H9 (cell line): ENCODE measurements around the gene BRINP2. TPM values are rescaled to one million over a fixed set of nuclear protein-coding genes. Genes with fewer than 3 reads are reported as not detected.

Source experiments
- DNase-seq: peaks from one replicate; pipeline ENCODE4 v3.0.0-alpha.2; 2017
- H2AFZ ChIP-seq: one replicate; pipeline ENCODE4 v1.6.1; 2013; ENCODE audit warnings: mild to moderate bottlenecking, low read length, control low read depth, moderate library complexity
- H2AK5ac ChIP-seq: 2 replicates; pipeline ENCODE4 v1.6.1; 2013; ENCODE audit warnings: low read length, control low read depth, mixed read lengths; ENCODE audit not compliant: insufficient read length
- H2BK120ac ChIP-seq: one replicate; pipeline ENCODE4 v1.6.1; 2013; ENCODE audit warnings: low read depth, mild to moderate bottlenecking, low read length, control low read depth, inconsistent platforms; ENCODE audit not compliant: poor library complexity, severe bottlenecking
- H2BK12ac ChIP-seq: 2 replicates; pipeline ENCODE4 v1.6.1; 2013; ENCODE audit warnings: low read length, control low read depth, mixed read lengths, low read depth; ENCODE audit not compliant: insufficient read length
- H2BK15ac ChIP-seq: 2 replicates; pipeline ENCODE4 v1.6.1; 2013; ENCODE audit warnings: low read depth, low read length, control low read depth
- H2BK20ac ChIP-seq: one replicate; pipeline ENCODE4 v1.6.1; 2013; ENCODE audit warnings: low read depth, mild to moderate bottlenecking, low read length, control low read depth, inconsistent platforms; ENCODE audit not compliant: poor library complexity, severe bottlenecking
- H2BK5ac ChIP-seq: 2 replicates; pipeline ENCODE4 v1.6.1; 2013; ENCODE audit warnings: low read length, control low read depth, mixed read lengths; ENCODE audit not compliant: insufficient read length
- H3K14ac ChIP-seq: 2 replicates; pipeline ENCODE4 v1.6.1; 2013; ENCODE audit warnings: low read length, control low read depth; ENCODE audit not compliant: insufficient read depth
- H3K18ac ChIP-seq: 2 replicates; pipeline ENCODE4 v1.6.1; 2013; ENCODE audit warnings: low read depth, mild to moderate bottlenecking, mixed read lengths, low read length, control low read depth; ENCODE audit not compliant: insufficient read length
- H3K23ac ChIP-seq: 2 replicates; pipeline ENCODE4 v1.6.1; 2013; ENCODE audit warnings: low read length, control low read depth, mixed read lengths, low read depth; ENCODE audit not compliant: insufficient read length
- H3K23me2 ChIP-seq: 2 replicates; pipeline ENCODE4 v1.6.1; 2013; ENCODE audit warnings: low read depth, mild to moderate bottlenecking, mixed read lengths, low read length, control low read depth; ENCODE audit not compliant: insufficient read length, poor library complexity, severe bottlenecking
- H3K27ac ChIP-seq: 2 replicates; pipeline ENCODE4 v1.5.1; 2013; ENCODE audit warnings: low read length, control low read depth, mixed read lengths, low read depth; ENCODE audit not compliant: insufficient read length
- H3K27me3 ChIP-seq: 2 replicates; pipeline ENCODE4 v1.6.1; 2013; ENCODE audit warnings: low read length, control low read depth, inconsistent platforms; ENCODE audit not compliant: insufficient read depth
- H3K4ac ChIP-seq: 2 replicates; pipeline ENCODE4 v1.6.1; 2013; ENCODE audit warnings: low read depth, mild to moderate bottlenecking, control low read depth, inconsistent platforms, low read length, moderate library complexity
- H3K4me1 ChIP-seq: 2 replicates; pipeline ENCODE4 v1.6.1; 2013; ENCODE audit warnings: low read length, control low read depth, inconsistent platforms; ENCODE audit not compliant: insufficient read depth
- H3K4me2 ChIP-seq: 2 replicates; pipeline ENCODE4 v1.6.1; 2013; ENCODE audit warnings: low read length, control low read depth, mixed read lengths; ENCODE audit not compliant: insufficient read length, insufficient read depth
- H3K56ac ChIP-seq: 2 replicates; pipeline ENCODE4 v1.6.1; 2013; ENCODE audit warnings: low read depth, mild to moderate bottlenecking, mixed read lengths, low read length, control low read depth; ENCODE audit not compliant: insufficient read length
- H3K79me1 ChIP-seq: 2 replicates; pipeline ENCODE4 v1.6.1; 2013; ENCODE audit warnings: low read depth, mild to moderate bottlenecking, moderate library complexity, low read length, control low read depth, inconsistent platforms; ENCODE audit not compliant: insufficient read depth, poor library complexity, severe bottlenecking
- H3K79me2 ChIP-seq: 2 replicates; pipeline ENCODE4 v1.6.1; 2013; ENCODE audit warnings: low read length, control low read depth, inconsistent platforms; ENCODE audit not compliant: insufficient read depth
- H3K9ac ChIP-seq: 2 replicates; pipeline ENCODE4 v1.6.1; 2013; ENCODE audit warnings: low read length, control low read depth, mixed read lengths; ENCODE audit not compliant: insufficient read length; ENCODE audit errors: extremely low read depth
- H3K9me3 ChIP-seq: one replicate; pipeline ENCODE4 v1.6.1; 2013; ENCODE audit warnings: low read depth, low read length, inconsistent platforms; ENCODE audit not compliant: control insufficient read depth
- H3T11ph ChIP-seq: one replicate; pipeline ENCODE4 v1.6.1; 2013; ENCODE audit warnings: mild to moderate bottlenecking, low read length, control low read depth, inconsistent platforms
- H4K20me1 ChIP-seq: one replicate; pipeline ENCODE4 v1.6.1; 2013; ENCODE audit not compliant: control insufficient read depth, insufficient read length, insufficient read depth
- H4K5ac ChIP-seq: 2 replicates; pipeline ENCODE4 v1.6.1; 2013; ENCODE audit warnings: low read depth, mild to moderate bottlenecking, mixed read lengths, low read length, control low read depth; ENCODE audit not compliant: insufficient read length
- H4K8ac ChIP-seq: replicated peaks from 2 replicates; pipeline ENCODE4 v1.6.1; 2013; ENCODE audit warnings: low read length, control low read depth, mixed read lengths, low read depth; ENCODE audit not compliant: insufficient read length
- H4K91ac ChIP-seq: 2 replicates; pipeline ENCODE4 v1.6.1; 2013; ENCODE audit warnings: low read depth, mild to moderate bottlenecking, moderate library complexity, mixed read lengths, low read length, control low read depth; ENCODE audit not compliant: insufficient read length
- H3K27ac Mint-ChIP-seq, 3 experiments: 2 replicates in 2 of 3; 3 replicates in 1 of 3; pipeline ENCODE4 v1.8.0; 2020 to 2021; ENCODE audit warnings: mixed read lengths in 3 of 3, mild to moderate bottlenecking in 1 of 3, moderate library complexity in 1 of 3
- H3K27me3 Mint-ChIP-seq: 2 replicates; pipeline ENCODE4 v1.8.0; 2021; ENCODE audit warnings: low read depth, mild to moderate bottlenecking, moderate library complexity, mixed read lengths
- H3K36me3 Mint-ChIP-seq, 3 experiments: 2 replicates in 2 of 3; 3 replicates in 1 of 3; pipeline ENCODE4 v1.8.0; 2020 to 2021; ENCODE audit warnings: low read depth in 3 of 3, mixed read lengths in 3 of 3; ENCODE audit not compliant: insufficient read depth in 1 of 3
- H3K4me1 Mint-ChIP-seq, 2 experiments: 2 replicates each; pipeline ENCODE4 v1.8.0; 2020; ENCODE audit warnings: mixed read lengths in 2 of 2
- H3K4me3 Mint-ChIP-seq, 2 experiments: 2 replicates in 1 of 2; 3 replicates in 1 of 2; pipeline ENCODE4 v1.8.0; 2020 to 2021; ENCODE audit warnings: mild to moderate bottlenecking in 2 of 2, mixed read lengths in 2 of 2, moderate library complexity in 1 of 2
- H3K9me3 Mint-ChIP-seq, 2 experiments: 2 replicates in 1 of 2; 3 replicates in 1 of 2; pipeline ENCODE4 v1.8.0; 2020; ENCODE audit warnings: mild to moderate bottlenecking in 2 of 2, mixed read lengths in 2 of 2, moderate library complexity in 1 of 2
- CTCF ChIP-seq: fragments of 200-600 bp; sonication (generic); conservative IDR thresholded peaks from 3 replicates; pipeline ENCODE4 v1.8.0; 2021; ENCODE audit warnings: antibody characterized with exemption, mild to moderate bottlenecking
- WGBS: extraction: QIAGEN DNeasy Blood & Tissue Kit; methylation state at CpG from one replicate; pipeline ENCODE4 v1.1.7; 2013; ENCODE audit warnings: missing lambda C conversion rate, low lambda C conversion rate, mixed read lengths; ENCODE audit not compliant: insufficient read length; ENCODE audit errors: extremely low coverage; 5-methylcytosine and 5-hydroxymethylcytosine counted together
- total RNA-seq: library from RNA; stranded (reverse); gene quantifications from 2 replicates; pipeline ENCODE4 v1.2.1, GENCODE V29; 2021

The BRINP2 gene
- total RNA-seq, 1 experiment from 2014 or later, result not detected

- no peak overlapping the region for H3K4ac ChIP-seq
- H2AFZ ChIP-seq, result no peak overlapping the region
- DNase-seq, result no peak
- no peak overlapping the region for H2AK5ac ChIP-seq
- no peak overlapping the region for H2BK5ac ChIP-seq
- no peak overlapping the region for H4K8ac ChIP-seq
- H3K18ac ChIP-seq, result no peak overlapping the region
- H3K27ac ChIP-seq, result no peak overlapping the region
- H3K4me3 Mint-ChIP-seq, result no peak overlapping the region
- H3K9me3 ChIP-seq, result no peaks in the 10 kb centered on the region
- no peak overlapping the region for H3K56ac ChIP-seq
- no peaks in the 10 kb centered on the region for H4K20me1 ChIP-seq
- H3K79me1 ChIP-seq, result no peaks in the 10 kb centered on the region
- H3K4me1 Mint-ChIP-seq, result peaks cover 2 to 6% of the 10 kb centered on the region in 2 experiments; a peak in 3 of 4 replicates
- H3K4me1 ChIP-seq, result peaks cover 4% of the 10 kb centered on the region; the same call in 1 of the 2 replicates
- H2BK20ac ChIP-seq, result no peak overlapping the region
- 0 out of 2 replicates have a peak, but pooled peaks cover 2% of the 10 kb centered on the region for H3K79me2 ChIP-seq
- WGBS, result no CpG with 5 or more reads among the region's 2 CpGs
- H3K27me3 Mint-ChIP-seq, result peaks cover 5% of the 10 kb centered on the region
- no peak overlapping the region for H4K91ac ChIP-seq
- H3K4me2 ChIP-seq, result no peak overlapping the region
- H2BK12ac ChIP-seq, result no peak overlapping the region
- no peaks in the 10 kb centered on the region for H3K23me2 ChIP-seq
- H4K5ac ChIP-seq, result no peak overlapping the region
- H2BK15ac ChIP-seq, result no peak overlapping the region
- no peak overlapping the region for H2BK120ac ChIP-seq
- no peak overlapping the region for H3T11ph ChIP-seq
- no peak overlapping the region for H3K23ac ChIP-seq
- H3K36me3 Mint-ChIP-seq, result peaks cover 0 to 2% (median 0%) of the 10 kb centered on the region in 3 experiments; a peak in 2 of 7 replicates
- H3K9me3 Mint-ChIP-seq, result no peaks in the 10 kb centered on the region
- no peak for TF ChIP-seq CTCF
- no peak overlapping the region for H3K9ac ChIP-seq
- no peak overlapping the region for H3K14ac ChIP-seq
- no peaks in the 10 kb centered on the region for H3K27me3 ChIP-seq
- H3K27ac Mint-ChIP-seq, result no peak overlapping the region
Measured at GRCh38 chr1:177132141-177132540, 38.6 kb upstream of the BRINP2 start.
